Panc1 (cell line): Measurements from ENCODE around the gene HSD17B1. TPM values are rescaled to one million over a fixed set of nuclear protein-coding genes. Genes with fewer than 3 reads are reported as not detected.

Experiments
- ATAC-seq: fragments of 200-7000 bp; cut with Tn5 transposase; 2 replicates; pipeline ENCODE4 v1.9.1; 2020; ENCODE audit warnings: mild to moderate bottlenecking, moderate library complexity
- BruUV-seq: library from RNA; stranded (reverse); fragments of 400-500 nt; replicated peaks from 2 replicates; lab custom pipeline; 2021; lab: Mats Ljungman, UMichigan
- CTCF ChIA-PET: fragments of 300-600 bp; sonication (Branson Sonifier 250); formaldehyde crosslinking; loops from one replicate; lab custom pipeline; 2022; ENCODE audit warnings: antibody characterized with exemption; lab: Charles Lee
- POLR2A ChIA-PET: fragments of 300-600 bp; sonication (Branson Sonifier 250); formaldehyde crosslinking; loops from one replicate; lab custom pipeline; 2022; ENCODE audit warnings: antibody characterized with exemption; lab: Charles Lee
- DNase-seq: peaks from one replicate; pipeline ENCODE4 v3.0.0-alpha.2; 2010; ENCODE audit warnings: low read depth, low spot score
- H3K27ac ChIP-seq: 2 replicates; pipeline ENCODE4 v1.5.1; 2011; ENCODE audit warnings: mild to moderate bottlenecking, low read length, inconsistent platforms
- H3K27me3 ChIP-seq: fragments of 200-500 bp; sonication (Bioruptor generic); 2 replicates; pipeline ENCODE4 v1.6.0; 2014; ENCODE audit warnings: low read length, inconsistent platforms; ENCODE audit not compliant: control insufficient read depth, insufficient read depth
- H3K36me3 ChIP-seq: fragments of 200-500 bp; sonication (Bioruptor generic); 2 replicates; pipeline ENCODE4 v1.5.1; 2014; ENCODE audit warnings: inconsistent platforms, mild to moderate bottlenecking, low read length, moderate library complexity; ENCODE audit not compliant: control insufficient read depth, insufficient read depth
- H3K4me1 ChIP-seq: 2 replicates; pipeline ENCODE4 v1.5.1; 2011; ENCODE audit warnings: inconsistent platforms, mild to moderate bottlenecking, low read length, moderate library complexity; ENCODE audit not compliant: control insufficient read depth, insufficient read depth
- H3K4me3 ChIP-seq, 2 experiments: 2 replicates each; pipeline ENCODE4 v1.5.1; 2011 to 2012; ENCODE audit warnings: low read depth in 2 of 2, low read length in 2 of 2, mild to moderate bottlenecking in 2 of 2, inconsistent platforms in 1 of 2, moderate library complexity in 1 of 2
- H3K9me3 ChIP-seq: fragments of 200-500 bp; sonication (Bioruptor generic); 2 replicates; pipeline ENCODE4 v1.5.1; 2014; ENCODE audit warnings: low read depth, mild to moderate bottlenecking, inconsistent platforms, low read length, moderate library complexity; ENCODE audit not compliant: control insufficient read depth, insufficient read depth
- POLR2AphosphoS5 ChIP-seq: IDR thresholded peaks from 2 replicates; pipeline ENCODE4 v1.6.1; 2012; ENCODE audit warnings: mild to moderate bottlenecking, low read depth, low read length, moderate library complexity
- REST ChIP-seq, 2 experiments: IDR thresholded peaks; 2 replicates each; pipeline ENCODE4 v1.6.1; 2011 to 2012; ENCODE audit warnings: low read depth in 2 of 2, control low read depth in 1 of 2, low read length in 1 of 2, mild to moderate bottlenecking in 1 of 2, moderate library complexity in 1 of 2; ENCODE audit not compliant: insufficient read depth in 1 of 2
- SIN3A ChIP-seq: IDR thresholded peaks from 2 replicates; pipeline ENCODE4 v1.6.1; 2012; ENCODE audit warnings: low read depth, mild to moderate bottlenecking, low read length, moderate library complexity, borderline replicate concordance; ENCODE audit not compliant: insufficient read depth
- TCF7L2 ChIP-seq: IDR thresholded peaks from 2 replicates; pipeline ENCODE4 v1.6.1; 2011; ENCODE audit warnings: mild to moderate bottlenecking, low read depth, low read length, inconsistent platforms
- in situ Hi-C: cut with HindIII; loops from 2 replicates; pipeline ENCODE4 v1.10.0; 2016; ENCODE audit warnings: low sequenced_read_pairs, low pct_unique_long_range_greater_than_20kb
- intact Hi-C: fragments of 100-400 bp; cut with micrococcal nuclease; formaldehyde crosslinking; loops from one replicate; pipeline ENCODE4 v1.10.0; 2022; ENCODE audit not compliant: unreplicated experiment
- total RNA-seq: library from RNA; stranded (reverse); gene quantifications from one replicate; pipeline ENCODE4 v1.2.1, GENCODE V29; 2021; ENCODE audit not compliant: unreplicated experiment
- TF ChIP-seq, protein P1 (sequence below): fragments of 450-650 bp; IDR thresholded peaks from 2 replicates; pipeline ENCODE4 v1.5.1; 2017; ENCODE audit warnings: mild to moderate bottlenecking

The HSD17B1 gene
- total RNA-seq, 1 experiment from 2014 or later: 5.4 TPM

GRCh38 chr17:42566883-42567573 lies 14.3 kb downstream of the HSD17B1 start, which contains the start of gene MLX:
MLX (plus strand) TSS chr17:42567100; CDS start chr17:42567125, 25 bp downstream.
- 0 out of 2 replicates have a peak, but pooled peaks have one; percentile 30 for TF ChIP-seq SIN3A
- TF ChIP-seq, protein P1, sequence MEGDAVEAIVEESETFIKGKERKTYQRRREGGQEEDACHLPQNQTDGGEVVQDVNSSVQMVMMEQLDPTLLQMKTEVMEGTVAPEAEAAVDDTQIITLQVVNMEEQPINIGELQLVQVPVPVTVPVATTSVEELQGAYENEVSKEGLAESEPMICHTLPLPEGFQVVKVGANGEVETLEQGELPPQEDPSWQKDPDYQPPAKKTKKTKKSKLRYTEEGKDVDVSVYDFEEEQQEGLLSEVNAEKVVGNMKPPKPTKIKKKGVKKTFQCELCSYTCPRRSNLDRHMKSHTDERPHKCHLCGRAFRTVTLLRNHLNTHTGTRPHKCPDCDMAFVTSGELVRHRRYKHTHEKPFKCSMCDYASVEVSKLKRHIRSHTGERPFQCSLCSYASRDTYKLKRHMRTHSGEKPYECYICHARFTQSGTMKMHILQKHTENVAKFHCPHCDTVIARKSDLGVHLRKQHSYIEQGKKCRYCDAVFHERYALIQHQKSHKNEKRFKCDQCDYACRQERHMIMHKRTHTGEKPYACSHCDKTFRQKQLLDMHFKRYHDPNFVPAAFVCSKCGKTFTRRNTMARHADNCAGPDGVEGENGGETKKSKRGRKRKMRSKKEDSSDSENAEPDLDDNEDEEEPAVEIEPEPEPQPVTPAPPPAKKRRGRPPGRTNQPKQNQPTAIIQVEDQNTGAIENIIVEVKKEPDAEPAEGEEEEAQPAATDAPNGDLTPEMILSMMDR: no peak
- peak; percentile 71 for TF ChIP-seq POLR2AphosphoS5
- Histone ChIP-seq H3K4me3 (peak within 1 kb of the TSS; percentile 62 to 72), H3K36me3 (peaks cover 8% of the 10 kb centered on the region), H3K4me1 (peaks cover 36% of the 10 kb centered on the region), H3K9me3 (no peaks in the 10 kb centered on the region), H3K27me3 (no peaks in the 10 kb centered on the region), H3K27ac (peak within 1 kb of the TSS; percentile 84)
- ChIA-PET POLR2A (no interaction called here), CTCF (interaction anchor here (0.7 kb wide), 1 partner anchor 113 kb away, joined by 4 read pairs; no protein-coding TSS in a partner anchor)
- in situ Hi-C loops: no loop called here
- intact Hi-C loops: no loop called here
- ATAC-seq: peak; percentile 75
- TSS peak; percentile 21 for BruUV-seq
- DNase-seq: no peak

DNA sequence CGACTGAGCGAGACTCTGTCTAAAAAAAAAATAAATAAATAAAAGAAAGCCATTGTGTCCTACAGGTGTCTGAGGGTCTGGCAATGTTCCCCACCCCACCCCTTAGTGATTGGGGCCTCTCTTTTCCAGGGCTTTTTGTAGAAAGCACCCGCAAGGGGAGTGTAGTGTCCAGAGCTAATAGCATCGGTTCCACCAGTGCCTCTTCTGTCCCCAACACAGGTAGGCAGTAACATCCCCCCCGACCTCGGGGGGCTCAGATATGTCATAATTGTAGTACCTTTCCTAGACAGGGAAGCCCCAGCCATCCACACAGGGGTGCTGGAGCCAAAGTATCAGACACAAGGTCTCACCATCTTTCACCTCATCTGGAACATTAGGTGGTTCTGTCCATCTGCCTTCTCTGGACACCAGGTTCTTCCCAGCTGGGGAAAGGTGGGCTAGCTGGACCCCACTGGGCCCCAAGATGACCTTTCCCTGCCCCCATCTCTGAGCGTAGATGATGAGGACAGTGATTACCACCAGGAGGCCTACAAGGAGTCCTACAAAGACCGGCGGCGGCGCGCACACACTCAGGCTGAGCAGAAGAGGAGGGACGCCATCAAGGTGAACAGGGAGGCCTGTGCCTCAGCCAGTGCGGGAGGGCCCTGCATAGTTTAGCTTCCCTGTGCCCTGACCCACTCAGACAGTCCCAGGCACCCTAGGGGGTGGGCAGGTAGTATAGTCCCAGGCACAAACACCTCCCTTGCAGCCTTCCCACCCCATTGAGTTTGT lies 15.8 kb downstream of the HSD17B1 start:
- TF ChIP-seq, protein P1: no peak
- no peak for TF ChIP-seq TCF7L2
- no peak for TF ChIP-seq SIN3A
- no peak for TF ChIP-seq REST (IDR thresholded peaks at IDR 0.05; ENCODE audit: insufficient read depth in 1 of 2, low read depth in 2 of 2, low read length in 1 of 2)
- no peak for TF ChIP-seq POLR2AphosphoS5
- CTCF ChIA-PET: no interaction called here
- intact Hi-C loops: no loop called here
- in situ Hi-C loops: no loop called here
- DNase-seq: no peak
- no peak for ATAC-seq
- Histone ChIP-seq H3K9me3 (no peaks in the 10 kb centered on the region), H3K4me3 (peak overlapping the region in 1 of 2 experiments; percentile 72; a peak in 1 of 4 replicates), H3K4me1 (peaks cover 35% of the 10 kb centered on the region), H3K27ac (peak overlapping the region; percentile 23; the same call in 1 of the 2 replicates), H3K27me3 (no peaks in the 10 kb centered on the region), H3K36me3 (peaks cover 9% of the 10 kb centered on the region)
- POLR2A ChIA-PET: no interaction called here
- no TSS peak for BruUV-seq
